RWPE2 (cell line): ENCODE results near the gene OBSCN.

Experiments used
- ATAC-seq: fragments of 200-7000 bp; cut with Tn5 transposase; 3 replicates; pipeline ENCODE4 v1.9.1; 2021; ENCODE audit warnings: low read depth
- DNase-seq: peaks from one replicate; pipeline ENCODE4 v3.0.0-alpha.2; 2020; ENCODE audit warnings: low spot score
- H3K27ac ChIP-seq: fragments of 450-650 bp; 2 replicates; pipeline ENCODE4 v1.5.1; 2017; ENCODE audit warnings: mild to moderate bottlenecking; ENCODE audit not compliant: poor library complexity, severe bottlenecking
- H3K27me3 ChIP-seq: fragments of 250-450 bp; sonication (Bioruptor Pico); 2 replicates; pipeline ENCODE4 v1.5.1; 2021; ENCODE audit warnings: mild to moderate bottlenecking, moderate library complexity; ENCODE audit not compliant: insufficient read depth, poor library complexity, severe bottlenecking
- H3K36me3 ChIP-seq: fragments of 250-450 bp; sonication (Bioruptor Pico); 2 replicates; pipeline ENCODE4 v1.5.1; 2020; ENCODE audit warnings: low read depth, mild to moderate bottlenecking, moderate library complexity
- H3K4me1 ChIP-seq: fragments of 250-450 bp; sonication (Bioruptor Pico); 2 replicates; pipeline ENCODE4 v1.5.1; 2021; ENCODE audit warnings: mild to moderate bottlenecking, moderate library complexity; ENCODE audit not compliant: insufficient read depth, poor library complexity, severe bottlenecking
- H3K4me3 ChIP-seq: fragments of 250-450 bp; sonication (Bioruptor Pico); 2 replicates; pipeline ENCODE4 v1.5.1; 2021; ENCODE audit warnings: mild to moderate bottlenecking, moderate library complexity; ENCODE audit not compliant: severe bottlenecking
- H3K9me3 ChIP-seq: fragments of 250-450 bp; sonication (Bioruptor Pico); 2 replicates; pipeline ENCODE4 v1.5.1; 2021; ENCODE audit warnings: mild to moderate bottlenecking, moderate library complexity; ENCODE audit not compliant: severe bottlenecking
- CTCF ChIP-seq: fragments of 450-650 bp; IDR thresholded peaks from one replicate; pipeline ENCODE4 v1.5.1; 2017; ENCODE audit warnings: mild to moderate bottlenecking, moderate library complexity; ENCODE audit not compliant: poor library complexity, severe bottlenecking

The OBSCN gene

GRCh38 chr1:228417483-228418203 is 209.8 kb downstream of the OBSCN start:
- ATAC-seq: peak; percentile 65
- Histone ChIP-seq H3K27ac (no peak overlapping the region), H3K27me3 (no peaks in the 10 kb centered on the region), H3K9me3 (no peaks in the 10 kb centered on the region), H3K4me1 (peaks cover 10% of the 10 kb centered on the region), H3K4me3 (no peak overlapping the region), H3K36me3 (no peaks in the 10 kb centered on the region)
- no peak for TF ChIP-seq CTCF
- DNase-seq: no peak

GRCh38 chr1:228420968-228421826 is 213.4 kb downstream of the OBSCN start:
- no peaks in the 10 kb centered on the region for H3K9me3 ChIP-seq
- no peaks in the 10 kb centered on the region for H3K36me3 ChIP-seq
- ATAC-seq: no peak
- TF ChIP-seq CTCF: no peak
- no peak overlapping the region for H3K27ac ChIP-seq
- H3K4me1 ChIP-seq: peaks cover 10% of the 10 kb centered on the region
- H3K27me3 ChIP-seq: no peaks in the 10 kb centered on the region
- no peak overlapping the region for H3K4me3 ChIP-seq
- no peak for DNase-seq

GRCh38 chr1:228423404-228424053 is 215.7 kb downstream of the OBSCN start:
- no peak for DNase-seq

More at GRCh38 chr1:228423404-228424053, 215.7 kb downstream of the OBSCN start:
- Histone ChIP-seq H3K4me3 (no peak overlapping the region), H3K36me3 (no peaks in the 10 kb centered on the region), H3K27me3 (no peaks in the 10 kb centered on the region), H3K4me1 (no peaks in the 10 kb centered on the region), H3K9me3 (no peaks in the 10 kb centered on the region), H3K27ac (no peak overlapping the region)
- TF ChIP-seq CTCF: no peak
- ATAC-seq: no peak
